HPDE6-E6E7 (cell line): ENCODE results near the gene CACNA1A.

Experiments used
- DNase-seq: peaks from one replicate; pipeline ENCODE4 v3.0.0; 2011; ENCODE audit warnings: missing footprints; ENCODE audit errors: extremely low spot score

Gene CACNA1A

GRCh38 chr19:13309864-13310263 lies 196.4 kb downstream of the CACNA1A start:
- DNase-seq, result no peak

GRCh38 chr19:13303381-13304129 lies 202.7 kb downstream of the CACNA1A start:
- no peak for DNase-seq

- DNase-seq, result no peak
Observed at GRCh38 chr19:13302526-13303270, 203.6 kb downstream of the CACNA1A start.

GRCh38 chr19:13301627-13302334 lies 204.5 kb downstream of the CACNA1A start:
- DNase-seq, result no peak

- no peak for DNase-seq
Observed at GRCh38 chr19:13300421-13301030, 205.8 kb downstream of the CACNA1A start.

- DNase-seq, result no peak
Observed at GRCh38 chr19:13299838-13300237, 206.4 kb downstream of the CACNA1A start.

DNA sequence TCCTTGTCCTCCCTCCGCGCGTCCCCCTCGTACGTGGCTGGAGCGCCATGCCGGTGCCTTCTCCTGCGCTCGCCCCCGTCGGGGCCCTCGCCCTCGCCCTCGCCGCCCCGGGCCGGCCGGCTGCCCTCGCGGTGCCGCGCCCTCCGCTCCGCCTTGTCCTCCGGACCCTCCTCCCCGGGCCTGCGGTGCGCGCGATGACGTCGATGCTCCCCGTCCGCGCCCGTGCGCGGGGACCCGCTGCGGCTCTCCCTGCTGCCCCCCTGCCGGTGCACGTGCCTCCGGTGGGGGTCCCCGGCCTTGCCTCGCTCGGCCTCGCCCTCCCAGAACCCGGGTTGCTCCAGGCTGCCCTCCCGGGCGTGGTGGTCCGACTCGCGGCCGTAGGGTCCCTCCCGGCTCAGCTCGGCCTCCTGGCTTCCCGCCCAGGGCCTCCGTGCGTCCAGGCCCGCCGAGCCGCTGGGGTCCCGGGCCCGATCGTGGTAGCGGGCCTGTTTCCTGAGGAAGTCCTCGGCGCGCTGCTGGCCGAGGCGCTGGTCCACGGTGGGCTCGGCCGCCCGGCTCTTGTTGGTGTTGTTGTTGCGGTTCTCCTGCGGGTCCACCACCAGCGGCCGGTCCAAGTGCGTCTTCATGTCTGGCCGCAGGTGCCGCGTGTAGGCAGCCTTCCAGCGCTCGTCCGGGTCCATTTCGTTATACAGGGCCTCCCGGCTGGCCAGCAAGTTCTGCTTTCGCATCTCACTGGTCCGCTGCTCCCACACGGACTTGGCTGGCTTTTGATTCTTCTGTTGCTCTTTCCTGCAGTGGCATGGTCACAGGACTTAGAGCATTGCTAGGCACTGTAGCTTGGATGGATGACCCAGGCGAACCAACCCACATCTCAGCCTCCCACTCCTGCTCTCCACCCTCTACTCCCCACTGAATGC lies 207.5 kb downstream of the CACNA1A start:
- DNase-seq, result no peak

DNA sequence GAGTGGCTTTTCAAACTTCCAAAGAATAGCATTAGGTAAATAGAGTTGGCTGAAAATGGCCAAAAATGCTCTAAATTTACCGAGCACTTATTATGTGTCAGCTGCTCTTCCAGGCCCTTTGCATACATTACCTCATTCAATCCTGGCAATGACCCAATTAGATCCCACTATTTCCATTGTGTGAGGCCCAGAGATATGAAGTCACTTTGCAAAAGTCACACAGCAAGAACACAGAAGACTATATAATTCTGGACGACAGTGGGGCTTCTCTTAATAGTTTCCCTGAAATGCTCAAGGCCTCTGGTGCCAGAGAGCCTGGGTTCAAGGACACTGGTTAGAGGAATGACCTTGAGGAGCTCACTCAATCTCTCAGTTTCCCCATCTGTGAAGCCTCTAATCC lies 209.3 kb downstream of the CACNA1A start:
- DNase-seq, result no peak

- no peak for DNase-seq
Observed at GRCh38 chr19:13294812-13295567, 211.3 kb downstream of the CACNA1A start.

GRCh38 chr19:13291913-13292312 lies 214.4 kb downstream of the CACNA1A start:
- DNase-seq, result no peak

DNA sequence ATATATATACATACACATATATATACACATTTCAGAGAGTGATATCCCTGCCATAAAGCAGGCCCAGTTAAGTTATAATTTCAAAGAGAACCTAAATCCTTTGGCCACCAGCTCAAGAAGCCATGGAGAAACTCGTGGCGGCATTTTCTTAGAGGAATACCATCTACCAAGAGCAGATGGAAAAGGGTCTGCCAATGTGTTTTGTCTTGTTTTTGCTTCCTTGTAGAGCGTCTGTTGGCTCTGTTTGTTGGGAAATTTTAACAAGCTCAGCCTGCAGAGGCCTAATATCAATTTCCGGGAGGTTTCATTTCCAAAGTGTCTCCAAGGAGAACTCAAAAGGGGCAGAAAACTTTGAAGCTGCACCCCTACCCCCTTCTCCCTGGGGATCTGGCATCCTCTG lies 215.5 kb downstream of the CACNA1A start:
- DNase-seq, result no peak

DNA sequence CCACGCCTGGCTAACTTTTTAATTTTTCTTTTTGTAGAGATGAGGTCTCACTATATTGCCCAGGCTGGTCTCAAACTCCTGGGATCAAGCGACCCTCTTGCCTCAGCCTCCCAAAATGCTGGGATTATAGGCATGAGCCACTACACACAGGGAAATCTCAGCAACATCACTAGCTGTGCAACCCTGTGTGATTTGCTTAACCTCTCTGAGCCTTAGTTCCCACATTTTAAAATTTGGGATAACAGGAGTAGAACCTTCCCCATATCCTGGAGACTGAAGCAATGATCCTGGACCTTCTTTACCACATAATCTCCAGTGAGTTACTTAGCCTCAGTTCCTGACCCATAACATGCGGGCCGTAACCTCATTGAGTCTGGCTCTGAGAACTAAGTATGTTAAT lies 217.0 kb downstream of the CACNA1A start:
- no peak for DNase-seq

DNA sequence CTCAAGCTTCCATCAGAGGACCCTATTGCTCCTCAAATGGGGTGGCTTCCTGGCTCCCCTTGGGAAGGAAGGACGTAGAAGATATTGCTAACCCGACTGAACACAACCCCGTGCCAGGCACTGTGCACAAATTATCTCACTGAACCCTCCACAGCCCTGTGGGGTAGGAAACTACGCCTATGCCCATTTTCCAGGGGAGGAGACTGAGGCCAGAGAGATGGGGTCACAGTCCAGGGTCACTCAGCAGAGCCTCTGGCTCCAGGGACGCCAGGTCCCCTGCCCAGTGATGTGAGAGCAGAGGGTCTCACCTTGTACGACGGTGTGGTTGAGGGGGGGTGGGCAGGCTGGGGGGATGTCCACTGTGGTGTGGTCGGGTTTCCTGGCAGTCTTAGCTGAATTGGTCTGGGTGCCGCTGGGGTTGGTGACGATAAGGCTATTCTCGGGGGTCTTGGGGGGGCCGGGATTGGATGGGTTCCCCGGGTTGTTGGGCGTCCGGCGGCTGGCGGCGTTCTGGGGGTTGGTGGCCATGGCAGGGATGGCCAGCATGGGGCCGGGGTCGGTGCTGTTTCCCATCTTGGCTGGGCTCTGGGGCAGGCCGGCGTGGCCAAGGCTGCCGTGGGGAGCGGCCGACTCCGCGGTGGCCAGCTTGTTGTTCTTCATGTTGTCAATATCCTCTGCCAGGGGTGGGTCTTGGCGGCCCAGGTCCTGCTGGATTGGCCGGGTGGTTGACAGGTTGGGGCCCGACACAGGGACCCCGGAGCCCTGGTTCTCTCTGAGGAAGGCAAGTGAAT lies 219.9 kb downstream of the CACNA1A start:
- no peak for DNase-seq

DNA sequence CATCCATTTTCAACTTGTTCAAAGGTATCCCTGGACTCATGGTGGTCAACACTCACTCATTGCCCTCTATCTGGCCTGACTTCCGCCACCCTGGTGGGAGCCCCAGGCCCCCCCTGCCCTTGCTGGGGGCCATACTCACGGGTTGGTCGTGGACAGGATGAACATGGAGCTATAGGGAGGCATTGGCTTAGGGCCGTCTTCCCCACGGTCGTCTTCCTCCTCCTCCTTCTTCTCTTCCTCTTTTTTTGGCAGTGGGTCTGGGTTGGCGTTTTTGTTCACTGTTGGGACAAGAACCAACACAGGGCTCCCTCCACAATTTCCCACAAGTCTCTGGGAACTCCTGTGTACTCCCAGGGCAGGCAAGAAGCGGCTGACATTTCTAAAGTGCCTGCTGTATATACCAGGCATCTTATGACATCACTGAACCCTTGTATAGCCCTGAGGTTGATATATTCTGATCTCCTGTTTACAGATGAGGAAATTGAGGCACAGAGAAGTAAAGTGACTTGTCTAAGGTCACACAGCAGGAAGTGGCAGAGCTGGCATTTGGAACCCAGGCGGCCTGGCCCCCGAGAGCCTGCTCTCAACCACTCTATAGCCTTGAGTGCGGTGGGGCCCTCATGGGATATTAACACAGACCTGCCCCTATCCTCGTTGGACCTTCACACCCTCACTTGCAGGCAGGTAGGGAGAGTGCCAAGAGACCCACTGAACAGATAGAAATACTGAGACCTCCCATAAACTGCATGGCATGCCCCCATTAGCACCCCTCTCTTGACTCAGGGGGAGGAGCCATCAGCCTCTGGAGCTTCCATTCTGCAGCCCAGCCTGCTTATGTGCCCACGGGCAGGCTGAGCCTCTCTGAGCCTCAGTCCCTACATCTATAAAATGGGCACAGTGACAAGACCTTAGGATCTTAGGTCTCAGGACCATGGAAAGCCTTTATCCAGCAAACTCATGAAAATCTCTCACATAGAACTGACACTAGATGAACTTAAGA lies 221.1 kb downstream of the CACNA1A start:
- no peak for DNase-seq

DNA sequence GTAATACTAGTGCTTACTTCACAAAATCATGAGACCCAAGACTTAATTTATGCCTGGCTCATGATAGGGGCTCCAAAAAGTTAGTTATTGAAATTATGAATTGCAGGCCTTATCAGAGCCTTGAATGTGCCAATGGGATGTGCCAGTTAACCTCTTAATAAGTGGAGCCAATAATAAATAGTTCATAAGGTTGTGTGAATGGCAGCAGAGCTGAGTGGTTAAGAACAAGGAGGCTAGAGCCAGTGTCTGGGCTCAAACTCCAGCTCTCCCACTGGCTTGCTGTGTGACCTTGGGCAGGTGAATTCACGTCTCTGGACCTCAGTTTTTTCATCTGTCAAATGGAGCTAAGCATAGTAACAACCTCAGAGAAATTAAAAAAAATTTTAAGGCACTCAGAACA lies 222.4 kb downstream of the CACNA1A start:
- DNase-seq, result no peak

- DNase-seq, result no peak
Observed at GRCh38 chr19:13282486-13283065, 223.7 kb downstream of the CACNA1A start.

- DNase-seq, result no peak
Observed at GRCh38 chr19:13281567-13282291, 224.6 kb downstream of the CACNA1A start.
